ENCODE results near the gene SORBS2.

DNA sequence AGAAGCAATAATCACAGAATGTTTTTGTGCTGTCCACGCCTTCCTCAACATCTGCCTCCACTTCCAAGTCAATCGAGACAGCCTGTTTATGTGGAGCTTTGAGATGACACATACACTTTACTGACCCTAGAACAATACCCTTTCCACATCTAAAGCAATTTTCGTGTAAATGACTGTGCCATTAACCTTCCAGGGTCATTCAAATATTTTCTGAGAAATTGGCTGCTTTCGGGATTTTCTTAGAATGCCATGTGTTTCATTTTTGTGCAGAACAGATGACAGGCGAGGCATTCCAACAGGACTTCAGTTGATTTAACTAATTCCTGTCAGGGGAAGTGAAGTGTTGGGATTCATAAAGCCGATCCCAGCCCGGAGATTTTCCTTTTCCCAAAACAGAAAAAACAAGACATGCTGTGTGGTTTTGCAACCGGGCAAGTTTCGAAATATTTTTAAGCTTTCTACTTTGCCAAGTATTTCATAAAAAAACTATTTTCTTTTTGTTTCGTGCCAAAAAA is 73.9 kb downstream of the SORBS2 start:
- no peak for TF ChIP-seq TP53 (CRISPR knock-in tag; IDR thresholded peaks at IDR 0.05)
- TF ChIP-seq, protein P1, sequence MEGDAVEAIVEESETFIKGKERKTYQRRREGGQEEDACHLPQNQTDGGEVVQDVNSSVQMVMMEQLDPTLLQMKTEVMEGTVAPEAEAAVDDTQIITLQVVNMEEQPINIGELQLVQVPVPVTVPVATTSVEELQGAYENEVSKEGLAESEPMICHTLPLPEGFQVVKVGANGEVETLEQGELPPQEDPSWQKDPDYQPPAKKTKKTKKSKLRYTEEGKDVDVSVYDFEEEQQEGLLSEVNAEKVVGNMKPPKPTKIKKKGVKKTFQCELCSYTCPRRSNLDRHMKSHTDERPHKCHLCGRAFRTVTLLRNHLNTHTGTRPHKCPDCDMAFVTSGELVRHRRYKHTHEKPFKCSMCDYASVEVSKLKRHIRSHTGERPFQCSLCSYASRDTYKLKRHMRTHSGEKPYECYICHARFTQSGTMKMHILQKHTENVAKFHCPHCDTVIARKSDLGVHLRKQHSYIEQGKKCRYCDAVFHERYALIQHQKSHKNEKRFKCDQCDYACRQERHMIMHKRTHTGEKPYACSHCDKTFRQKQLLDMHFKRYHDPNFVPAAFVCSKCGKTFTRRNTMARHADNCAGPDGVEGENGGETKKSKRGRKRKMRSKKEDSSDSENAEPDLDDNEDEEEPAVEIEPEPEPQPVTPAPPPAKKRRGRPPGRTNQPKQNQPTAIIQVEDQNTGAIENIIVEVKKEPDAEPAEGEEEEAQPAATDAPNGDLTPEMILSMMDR (IDR thresholded peaks at IDR 0.05), result no peak
- no peak for TF ChIP-seq ESRRA (CRISPR knock-in tag; IDR thresholded peaks at IDR 0.05; ENCODE audit: borderline replicate concordance)
- no peak for TF ChIP-seq USF2 (CRISPR knock-in tag; IDR thresholded peaks at IDR 0.05)
- TF ChIP-seq, protein P2, sequence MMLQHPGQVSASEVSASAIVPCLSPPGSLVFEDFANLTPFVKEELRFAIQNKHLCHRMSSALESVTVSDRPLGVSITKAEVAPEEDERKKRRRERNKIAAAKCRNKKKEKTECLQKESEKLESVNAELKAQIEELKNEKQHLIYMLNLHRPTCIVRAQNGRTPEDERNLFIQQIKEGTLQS (CRISPR knock-in tag; conservative IDR thresholded peaks at IDR 0.05), result no peak
- TF ChIP-seq ATF1 (CRISPR knock-in tag; IDR thresholded peaks at IDR 0.05), result no peak
- no peak for TF ChIP-seq TCF7 (CRISPR knock-in tag; IDR thresholded peaks at IDR 0.05; ENCODE audit: low read depth)
- TF ChIP-seq PRRX2 (CRISPR knock-in tag; IDR thresholded peaks at IDR 0.05), result no peak
- no peak for TF ChIP-seq NR2C2 (CRISPR knock-in tag; IDR thresholded peaks at IDR 0.05)
- TF ChIP-seq SP1 (CRISPR knock-in tag; conservative IDR thresholded peaks at IDR 0.05), result no peak

Measured in WTC11 (cell line).